ENCODE measurements around the gene AFAP1.

Gene AFAP1

GRCh38 chr4:7897811-7898210 lies 41.9 kb downstream of the AFAP1 start:
- peaks cover 24% of the 10 kb centered on the region for H3K4me1 ChIP-seq (ENCODE audit: control insufficient read depth, low read depth, low read length)
- no peak overlapping the region for H3K9ac ChIP-seq (ENCODE audit: low read length)
- no peaks in the 10 kb centered on the region for H3K9me3 ChIP-seq (ENCODE audit: control insufficient read depth, low read depth, low read length)
- no peak overlapping the region for H3K27ac ChIP-seq (ENCODE audit: low read length)
- no peaks in the 10 kb centered on the region for H3K36me3 ChIP-seq (ENCODE audit: control insufficient read depth, low read depth, low read length)
- H3K27me3 ChIP-seq (ENCODE audit: control insufficient read depth, insufficient read depth, low read length) = no peaks in the 10 kb centered on the region
- H3K4me3 ChIP-seq (ENCODE audit: low read length) = no peak overlapping the region

GRCh38 chr4:7894677-7895181 lies 44.9 kb downstream of the AFAP1 start:
- Histone ChIP-seq H3K27ac (ENCODE audit: low read length) (no peak overlapping the region), H3K4me1 (ENCODE audit: control insufficient read depth, low read depth, low read length) (peaks cover 28% of the 10 kb centered on the region), H3K36me3 (ENCODE audit: control insufficient read depth, low read depth, low read length) (no peaks in the 10 kb centered on the region), H3K27me3 (ENCODE audit: control insufficient read depth, insufficient read depth, low read length) (no peaks in the 10 kb centered on the region), H3K9me3 (ENCODE audit: control insufficient read depth, low read depth, low read length) (no peaks in the 10 kb centered on the region), H3K4me3 (ENCODE audit: low read length) (no peak overlapping the region), H3K9ac (ENCODE audit: low read length) (no peak overlapping the region)

- Histone ChIP-seq H3K4me1 (ENCODE audit: control insufficient read depth, low read depth, low read length) (peaks cover 24% of the 10 kb centered on the region), H3K36me3 (ENCODE audit: control insufficient read depth, low read depth, low read length) (no peaks in the 10 kb centered on the region), H3K4me3 (ENCODE audit: low read length) (no peak overlapping the region), H3K27me3 (ENCODE audit: control insufficient read depth, insufficient read depth, low read length) (no peaks in the 10 kb centered on the region), H3K9ac (ENCODE audit: low read length) (no peak overlapping the region), H3K27ac (ENCODE audit: low read length) (no peak overlapping the region), H3K9me3 (ENCODE audit: control insufficient read depth, low read depth, low read length) (no peaks in the 10 kb centered on the region)
These were observed 45.5 kb downstream of the AFAP1 start for GRCh38 chr4:7894098-7894676.

- Histone ChIP-seq H3K4me3 (ENCODE audit: low read length) (no peak overlapping the region), H3K36me3 (ENCODE audit: control insufficient read depth, low read depth, low read length) (no peaks in the 10 kb centered on the region), H3K9me3 (ENCODE audit: control insufficient read depth, low read depth, low read length) (no peaks in the 10 kb centered on the region), H3K27me3 (ENCODE audit: control insufficient read depth, insufficient read depth, low read length) (no peaks in the 10 kb centered on the region), H3K4me1 (ENCODE audit: control insufficient read depth, low read depth, low read length) (peaks cover 22% of the 10 kb centered on the region), H3K9ac (ENCODE audit: low read length) (no peak overlapping the region), H3K27ac (ENCODE audit: low read length) (no peak overlapping the region)
These were observed 46.1 kb downstream of the AFAP1 start for GRCh38 chr4:7893539-7893938.

GRCh38 chr4:7892212-7893019 lies 47.2 kb downstream of the AFAP1 start:
- Histone ChIP-seq H3K4me1 (ENCODE audit: control insufficient read depth, low read depth, low read length) (peaks cover 22% of the 10 kb centered on the region), H3K36me3 (ENCODE audit: control insufficient read depth, low read depth, low read length) (no peaks in the 10 kb centered on the region), H3K4me3 (ENCODE audit: low read length) (no peak overlapping the region), H3K9me3 (ENCODE audit: control insufficient read depth, low read depth, low read length) (no peaks in the 10 kb centered on the region), H3K9ac (ENCODE audit: low read length) (no peak overlapping the region), H3K27me3 (ENCODE audit: control insufficient read depth, insufficient read depth, low read length) (no peaks in the 10 kb centered on the region), H3K27ac (ENCODE audit: low read length) (no peak overlapping the region)

GRCh38 chr4:7890635-7891393 lies 48.8 kb downstream of the AFAP1 start:
- H3K4me3 ChIP-seq (ENCODE audit: low read length) = peak overlapping the region; percentile 3

GRCh38 chr4:7887436-7887835 lies 52.2 kb downstream of the AFAP1 start:
- no peak overlapping the region for H3K9ac ChIP-seq (ENCODE audit: low read length)
- H3K4me3 ChIP-seq (ENCODE audit: low read length) = no peak overlapping the region
- H3K36me3 ChIP-seq (ENCODE audit: control insufficient read depth, low read depth, low read length) = no peaks in the 10 kb centered on the region
- H3K27me3 ChIP-seq (ENCODE audit: control insufficient read depth, insufficient read depth, low read length) = no peaks in the 10 kb centered on the region
- no peak overlapping the region for H3K27ac ChIP-seq (ENCODE audit: low read length)
- H3K4me1 ChIP-seq (ENCODE audit: control insufficient read depth, low read depth, low read length) = peaks cover 25% of the 10 kb centered on the region
- no peaks in the 10 kb centered on the region for H3K9me3 ChIP-seq (ENCODE audit: control insufficient read depth, low read depth, low read length)

More at GRCh38 chr4:7890635-7891393, 48.8 kb downstream of the AFAP1 start:
- H3K9me3 ChIP-seq (ENCODE audit: control insufficient read depth, low read depth, low read length) = no peaks in the 10 kb centered on the region
- no peaks in the 10 kb centered on the region for H3K27me3 ChIP-seq (ENCODE audit: control insufficient read depth, insufficient read depth, low read length)
- peaks cover 25% of the 10 kb centered on the region for H3K4me1 ChIP-seq (ENCODE audit: control insufficient read depth, low read depth, low read length)
- H3K9ac ChIP-seq (ENCODE audit: low read length) = peak overlapping the region; percentile 19
- H3K27ac ChIP-seq (ENCODE audit: low read length) = peak overlapping the region; percentile 25
- no peaks in the 10 kb centered on the region for H3K36me3 ChIP-seq (ENCODE audit: control insufficient read depth, low read depth, low read length)

- H3K9ac ChIP-seq (ENCODE audit: low read length) = no peak overlapping the region
- no peak overlapping the region for H3K27ac ChIP-seq (ENCODE audit: low read length)
- no peak overlapping the region for H3K4me3 ChIP-seq (ENCODE audit: low read length)
- no peaks in the 10 kb centered on the region for H3K27me3 ChIP-seq (ENCODE audit: control insufficient read depth, insufficient read depth, low read length)
- no peaks in the 10 kb centered on the region for H3K9me3 ChIP-seq (ENCODE audit: control insufficient read depth, low read depth, low read length)
- H3K4me1 ChIP-seq (ENCODE audit: control insufficient read depth, low read depth, low read length) = peaks cover 14% of the 10 kb centered on the region
- H3K36me3 ChIP-seq (ENCODE audit: control insufficient read depth, low read depth, low read length) = no peaks in the 10 kb centered on the region
These were observed 53.4 kb downstream of the AFAP1 start for GRCh38 chr4:7886007-7886973.

GRCh38 chr4:7885216-7886006 lies 54.2 kb downstream of the AFAP1 start:
- Histone ChIP-seq H3K9ac (ENCODE audit: low read length) (no peak overlapping the region), H3K9me3 (ENCODE audit: control insufficient read depth, low read depth, low read length) (no peaks in the 10 kb centered on the region), H3K4me1 (ENCODE audit: control insufficient read depth, low read depth, low read length) (peaks cover 6% of the 10 kb centered on the region), H3K27ac (ENCODE audit: low read length) (no peak overlapping the region), H3K4me3 (ENCODE audit: low read length) (no peak overlapping the region), H3K27me3 (ENCODE audit: control insufficient read depth, insufficient read depth, low read length) (no peaks in the 10 kb centered on the region), H3K36me3 (ENCODE audit: control insufficient read depth, low read depth, low read length) (no peaks in the 10 kb centered on the region)

GRCh38 chr4:7880683-7881082 lies 59.0 kb downstream of the AFAP1 start:
- Histone ChIP-seq H3K9ac (ENCODE audit: low read length) (no peak overlapping the region), H3K27me3 (ENCODE audit: control insufficient read depth, insufficient read depth, low read length) (no peaks in the 10 kb centered on the region), H3K27ac (ENCODE audit: low read length) (no peak overlapping the region), H3K9me3 (ENCODE audit: control insufficient read depth, low read depth, low read length) (no peaks in the 10 kb centered on the region), H3K4me1 (ENCODE audit: control insufficient read depth, low read depth, low read length) (peaks cover 6% of the 10 kb centered on the region), H3K4me3 (ENCODE audit: low read length) (no peak overlapping the region), H3K36me3 (ENCODE audit: control insufficient read depth, low read depth, low read length) (no peaks in the 10 kb centered on the region)
